Loucy (cell line): Measurements from ENCODE around the gene MTARC2.

Experiments
- H2AFZ ChIP-seq: fragments of 200-600 bp; sonication (generic); 2 replicates; pipeline ENCODE4 v1.6.0; 2016; ENCODE audit warnings: antibody characterized with exemption, mild to moderate bottlenecking, low read length, moderate library complexity
- H3F3A ChIP-seq: fragments of 200-600 bp; 2 replicates; pipeline ENCODE4 v1.6.0; 2016; ENCODE audit warnings: antibody characterized with exemption, low read depth, mild to moderate bottlenecking
- H3K27me3 ChIP-seq: fragments of 200-600 bp; sonication (generic); 2 replicates; pipeline ENCODE4 v1.6.1; 2014; ENCODE audit warnings: low read length, mild to moderate bottlenecking; ENCODE audit not compliant: insufficient read depth, poor library complexity, severe bottlenecking
- H3K36me3 ChIP-seq: fragments of 200-600 bp; sonication (generic); 2 replicates; pipeline ENCODE4 v1.6.1; 2016; ENCODE audit warnings: low read length; ENCODE audit not compliant: insufficient read depth
- H3K4me1 ChIP-seq: fragments of 200-600 bp; sonication (generic); 2 replicates; pipeline ENCODE4 v1.5.1; 2014; ENCODE audit warnings: low read length, mild to moderate bottlenecking; ENCODE audit not compliant: insufficient read depth, poor library complexity, severe bottlenecking
- H3K4me2 ChIP-seq: fragments of 200-600 bp; sonication (generic); 2 replicates; pipeline ENCODE4 v1.6.0; 2014; ENCODE audit warnings: antibody characterized with exemption, low read length, low read depth, mild to moderate bottlenecking; ENCODE audit not compliant: poor library complexity, severe bottlenecking
- H3K4me3 ChIP-seq: fragments of 200-600 bp; sonication (generic); 2 replicates; pipeline ENCODE4 v1.5.1; 2014; ENCODE audit warnings: low read length, mild to moderate bottlenecking, mixed read lengths; ENCODE audit not compliant: poor library complexity, severe bottlenecking
- H3K79me2 ChIP-seq: fragments of 200-600 bp; sonication (generic); 2 replicates; pipeline ENCODE4 v1.6.1; 2014; ENCODE audit warnings: low read length; ENCODE audit not compliant: insufficient read depth
- H3K9ac ChIP-seq: fragments of 200-600 bp; sonication (generic); 2 replicates; pipeline ENCODE4 v1.6.0; 2014; ENCODE audit warnings: mild to moderate bottlenecking, low read depth, low read length, moderate library complexity; ENCODE audit not compliant: poor library complexity, severe bottlenecking
- H3K9me2 ChIP-seq: fragments of 200-600 bp; sonication (generic); replicated peaks from 2 replicates; pipeline ENCODE4 v1.6.1; 2016; ENCODE audit warnings: low read depth, low read length, mixed read lengths
- H3K9me3 ChIP-seq: fragments of 200-600 bp; sonication (generic); 2 replicates; pipeline ENCODE4 v1.6.1; 2014; ENCODE audit warnings: mild to moderate bottlenecking, antibody characterized with exemption, low read length, low read depth; ENCODE audit not compliant: insufficient read depth
- H4K20me1 ChIP-seq: fragments of 200-600 bp; sonication (generic); 2 replicates; pipeline ENCODE4 v1.6.0; 2014; ENCODE audit warnings: antibody characterized with exemption, low read length, mild to moderate bottlenecking; ENCODE audit not compliant: insufficient read depth, poor library complexity, severe bottlenecking
- CTCF ChIP-seq: fragments of 200-600 bp; sonication (generic); conservative IDR thresholded peaks from 2 replicates; pipeline ENCODE4 v1.5.1; 2014; ENCODE audit warnings: mild to moderate bottlenecking, antibody characterized with exemption, low read length
- EZH2phosphoT487 ChIP-seq: fragments of 200-600 bp; IDR thresholded peaks from 2 replicates; pipeline ENCODE4 v1.6.1; 2018; ENCODE audit warnings: antibody characterized with exemption, mild to moderate bottlenecking, moderate library complexity, borderline replicate concordance

MTARC2 gene

GRCh38 chr1:220751111-220751510 is 3.0 kb downstream of the MTARC2 start:
- no peak overlapping the region for H3K4me3 ChIP-seq
- no peaks in the 10 kb centered on the region for H3K27me3 ChIP-seq
- TF ChIP-seq CTCF: no peak
- no peak for TF ChIP-seq EZH2phosphoT487
- peaks cover 9% of the 10 kb centered on the region for H3K4me1 ChIP-seq
- H2AFZ ChIP-seq: no peak overlapping the region
- no peaks in the 10 kb centered on the region for H3F3A ChIP-seq
- no peaks in the 10 kb centered on the region for H3K79me2 ChIP-seq
- H4K20me1 ChIP-seq: no peaks in the 10 kb centered on the region
- no peaks in the 10 kb centered on the region for H3K9me3 ChIP-seq
- no peak overlapping the region for H3K9ac ChIP-seq
- no peaks in the 10 kb centered on the region for H3K9me2 ChIP-seq
- H3K36me3 ChIP-seq: no peaks in the 10 kb centered on the region
- no peak overlapping the region for H3K4me2 ChIP-seq

GRCh38 chr1:220754212-220754917 is 6.2 kb downstream of the MTARC2 start:
- H3K36me3 ChIP-seq: no peaks in the 10 kb centered on the region
- peak overlapping the region; percentile 7; the same call in 1 of the 2 replicates for H2AFZ ChIP-seq
- H3K4me1 ChIP-seq: peaks cover 9% of the 10 kb centered on the region
- H3K9me2 ChIP-seq: no peaks in the 10 kb centered on the region
- no peak overlapping the region for H3K9ac ChIP-seq
- no peaks in the 10 kb centered on the region for H3K27me3 ChIP-seq
- TF ChIP-seq CTCF: no peak
- no peak for TF ChIP-seq EZH2phosphoT487
- no peak overlapping the region for H3K4me3 ChIP-seq
- no peaks in the 10 kb centered on the region for H4K20me1 ChIP-seq
- H3K79me2 ChIP-seq: no peaks in the 10 kb centered on the region
- H3F3A ChIP-seq: no peaks in the 10 kb centered on the region
- no peaks in the 10 kb centered on the region for H3K9me3 ChIP-seq
- no peak overlapping the region for H3K4me2 ChIP-seq

GRCh38 chr1:220754918-220755295 is 6.8 kb downstream of the MTARC2 start:
- Histone ChIP-seq H3F3A (no peaks in the 10 kb centered on the region), H2AFZ (no peak overlapping the region), H3K9me2 (no peaks in the 10 kb centered on the region), H3K9me3 (no peaks in the 10 kb centered on the region), H3K27me3 (no peaks in the 10 kb centered on the region), H3K4me1 (peaks cover 9% of the 10 kb centered on the region), H3K36me3 (no peaks in the 10 kb centered on the region), H3K4me3 (no peak overlapping the region), H3K4me2 (peak overlapping the region; percentile 25), H4K20me1 (no peaks in the 10 kb centered on the region), H3K79me2 (no peaks in the 10 kb centered on the region), H3K9ac (no peak overlapping the region)
- TF ChIP-seq EZH2phosphoT487 (no peak), CTCF (no peak)
